ENCODE results near the gene TMEM154.

Gene TMEM154

GRCh38 chr4:152590179-152591031 is 89.4 kb downstream of the TMEM154 start:
- DNase-seq (ENCODE audit: low read depth) = no peak
- TF ChIP-seq, protein P1, sequence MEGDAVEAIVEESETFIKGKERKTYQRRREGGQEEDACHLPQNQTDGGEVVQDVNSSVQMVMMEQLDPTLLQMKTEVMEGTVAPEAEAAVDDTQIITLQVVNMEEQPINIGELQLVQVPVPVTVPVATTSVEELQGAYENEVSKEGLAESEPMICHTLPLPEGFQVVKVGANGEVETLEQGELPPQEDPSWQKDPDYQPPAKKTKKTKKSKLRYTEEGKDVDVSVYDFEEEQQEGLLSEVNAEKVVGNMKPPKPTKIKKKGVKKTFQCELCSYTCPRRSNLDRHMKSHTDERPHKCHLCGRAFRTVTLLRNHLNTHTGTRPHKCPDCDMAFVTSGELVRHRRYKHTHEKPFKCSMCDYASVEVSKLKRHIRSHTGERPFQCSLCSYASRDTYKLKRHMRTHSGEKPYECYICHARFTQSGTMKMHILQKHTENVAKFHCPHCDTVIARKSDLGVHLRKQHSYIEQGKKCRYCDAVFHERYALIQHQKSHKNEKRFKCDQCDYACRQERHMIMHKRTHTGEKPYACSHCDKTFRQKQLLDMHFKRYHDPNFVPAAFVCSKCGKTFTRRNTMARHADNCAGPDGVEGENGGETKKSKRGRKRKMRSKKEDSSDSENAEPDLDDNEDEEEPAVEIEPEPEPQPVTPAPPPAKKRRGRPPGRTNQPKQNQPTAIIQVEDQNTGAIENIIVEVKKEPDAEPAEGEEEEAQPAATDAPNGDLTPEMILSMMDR (IDR thresholded peaks at IDR 0.05; ENCODE audit: low read depth, low read length, missing control alignments) = no peak
- no peak overlapping the region for H3K4me3 ChIP-seq (ENCODE audit: low read depth, low read length)

GRCh38 chr4:152588869-152589268 is 90.9 kb downstream of the TMEM154 start:
- TF ChIP-seq, protein P1 (IDR thresholded peaks at IDR 0.05; ENCODE audit: low read depth, low read length, missing control alignments) = no peak
- no peak for DNase-seq (ENCODE audit: low read depth)
- no peak overlapping the region for H3K4me3 ChIP-seq (ENCODE audit: low read depth, low read length)

GRCh38 chr4:152587127-152587526 is 92.7 kb downstream of the TMEM154 start:
- no peak overlapping the region for H3K4me3 ChIP-seq (ENCODE audit: low read depth, low read length)
- TF ChIP-seq, protein P1 (IDR thresholded peaks at IDR 0.05; ENCODE audit: low read depth, low read length, missing control alignments) = no peak
- DNase-seq (ENCODE audit: low read depth) = no peak

DNA sequence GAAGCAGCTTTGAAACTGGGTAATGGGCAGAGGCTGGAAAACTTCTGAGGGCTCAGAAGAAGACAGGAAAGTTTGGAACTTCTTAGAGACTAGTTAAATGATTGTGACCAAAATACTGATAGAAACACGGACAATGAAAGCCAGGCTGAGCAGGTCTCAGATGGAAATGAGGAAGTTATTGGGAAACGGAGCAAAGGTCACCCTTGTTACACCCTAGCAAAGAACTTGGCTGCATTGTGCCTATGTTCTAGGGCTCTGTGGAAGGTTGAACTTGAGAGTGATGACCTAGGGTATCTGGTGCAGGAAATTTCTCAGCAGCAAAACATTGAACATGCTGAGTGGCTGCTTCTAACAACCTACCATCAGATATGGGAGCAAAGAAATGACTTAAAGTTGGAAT is 93.1 kb downstream of the TMEM154 start:
- H3K4me3 ChIP-seq (ENCODE audit: low read depth, low read length) = no peak overlapping the region
- DNase-seq (ENCODE audit: low read depth) = no peak
- TF ChIP-seq, protein P1 (IDR thresholded peaks at IDR 0.05; ENCODE audit: low read depth, low read length, missing control alignments) = no peak

- DNase-seq (ENCODE audit: low read depth) = peak; percentile 55
- H3K4me3 ChIP-seq (ENCODE audit: low read depth, low read length) = peak overlapping the region; percentile 40
- TF ChIP-seq, protein P1 (IDR thresholded peaks at IDR 0.05; ENCODE audit: low read depth, low read length, missing control alignments) = no peak
These were observed 94.8 kb downstream of the TMEM154 start for GRCh38 chr4:152585023-152585441.

DNA sequence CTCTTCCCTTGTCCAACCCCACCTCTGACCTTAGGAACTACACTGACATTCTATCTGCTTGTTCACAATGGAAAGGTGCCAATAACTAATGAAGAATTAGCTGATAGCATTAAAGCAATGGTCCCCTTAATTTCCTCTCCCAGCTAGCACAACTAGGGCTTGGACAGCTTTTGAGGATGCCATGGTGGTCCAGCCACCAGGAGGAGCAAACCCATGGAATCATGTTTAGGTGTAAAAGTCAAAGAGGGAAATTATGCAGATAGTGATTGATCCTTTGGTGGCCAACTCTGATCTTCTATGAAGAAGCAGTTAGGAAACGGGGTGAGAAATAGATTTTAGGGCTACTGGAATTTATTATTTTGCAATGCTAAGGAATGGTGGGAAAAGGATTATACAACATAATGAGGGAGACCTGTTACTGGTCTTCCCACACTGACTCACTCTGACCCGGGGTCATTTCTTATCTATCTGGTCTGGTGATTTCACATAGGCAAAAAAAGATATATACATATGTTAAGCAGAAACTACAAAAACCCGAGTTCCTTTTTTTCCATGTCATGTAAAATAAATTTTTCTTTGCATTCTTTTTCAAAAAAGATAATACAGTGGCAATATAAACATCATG is 98.1 kb downstream of the TMEM154 start:
- DNase-seq (ENCODE audit: low read depth) = no peak
- no peak overlapping the region for H3K4me3 ChIP-seq (ENCODE audit: low read depth, low read length)
- TF ChIP-seq, protein P1 (IDR thresholded peaks at IDR 0.05; ENCODE audit: low read depth, low read length, missing control alignments) = no peak
